ENCODE measurements around the gene SSR1.

Gene SSR1

GRCh38 chr6:7252390-7252789 lies 60.6 kb downstream of the SSR1 start:
- H3K4me1 Mint-ChIP-seq: peaks cover 10% of the 10 kb centered on the region
- no peak overlapping the region for H3K27ac Mint-ChIP-seq
- ATAC-seq (ENCODE audit: low read depth) (no peak), DNase-seq (ENCODE audit: low spot score in 2 of 2) (no peak)
- H3K36me3 Mint-ChIP-seq: peaks cover 15% of the 10 kb centered on the region
- no peaks in the 10 kb centered on the region for H3K27me3 Mint-ChIP-seq
- H3K4me3 Mint-ChIP-seq: no peak overlapping the region
- H3K9me3 Mint-ChIP-seq: no peaks in the 10 kb centered on the region

- peaks cover 15% of the 10 kb centered on the region for H3K36me3 Mint-ChIP-seq
- no peaks in the 10 kb centered on the region for H3K27me3 Mint-ChIP-seq
- ATAC-seq (ENCODE audit: low read depth): no peak
- no peak overlapping the region for H3K27ac Mint-ChIP-seq
- DNase-seq (ENCODE audit: low spot score in 2 of 2): no peak
- H3K4me3 Mint-ChIP-seq: no peak overlapping the region
- H3K4me1 Mint-ChIP-seq: peaks cover 10% of the 10 kb centered on the region
- H3K9me3 Mint-ChIP-seq: no peaks in the 10 kb centered on the region
Measured at GRCh38 chr6:7251646-7252260, 61.2 kb downstream of the SSR1 start.

GRCh38 chr6:7250812-7251211 lies 62.2 kb downstream of the SSR1 start:
- no peak overlapping the region for H3K27ac Mint-ChIP-seq
- H3K27me3 Mint-ChIP-seq: no peaks in the 10 kb centered on the region
- H3K9me3 Mint-ChIP-seq: no peaks in the 10 kb centered on the region
- no peak overlapping the region for H3K4me3 Mint-ChIP-seq
- peaks cover 10% of the 10 kb centered on the region for H3K4me1 Mint-ChIP-seq
- no peak for ATAC-seq (ENCODE audit: low read depth)
- H3K36me3 Mint-ChIP-seq: peaks cover 21% of the 10 kb centered on the region
- no peak for DNase-seq (ENCODE audit: low spot score in 2 of 2)

GRCh38 chr6:7249946-7250643 lies 62.9 kb downstream of the SSR1 start:
- Mint-ChIP-seq H3K9me3 (no peaks in the 10 kb centered on the region), H3K4me1 (peaks cover 10% of the 10 kb centered on the region), H3K36me3 (peaks cover 24% of the 10 kb centered on the region), H3K27me3 (no peaks in the 10 kb centered on the region), H3K4me3 (no peak overlapping the region), H3K27ac (no peak overlapping the region)
- ATAC-seq (ENCODE audit: low read depth) (peak; percentile 53), DNase-seq (ENCODE audit: low spot score in 2 of 2) (no peak)

- ATAC-seq (ENCODE audit: low read depth) (no peak), DNase-seq (ENCODE audit: low spot score in 2 of 2) (no peak)
- Mint-ChIP-seq H3K9me3 (no peaks in the 10 kb centered on the region), H3K36me3 (peaks cover 24% of the 10 kb centered on the region), H3K27me3 (no peaks in the 10 kb centered on the region), H3K27ac (peak overlapping the region; percentile 84), H3K4me1 (peaks cover 10% of the 10 kb centered on the region), H3K4me3 (no peak overlapping the region)
Measured at GRCh38 chr6:7249391-7249790, 63.6 kb downstream of the SSR1 start.

GRCh38 chr6:7247828-7248227 lies 65.2 kb downstream of the SSR1 start:
- H3K4me3 Mint-ChIP-seq: no peak overlapping the region
- H3K27ac Mint-ChIP-seq: no peak overlapping the region
- no peaks in the 10 kb centered on the region for H3K9me3 Mint-ChIP-seq
- H3K4me1 Mint-ChIP-seq: peaks cover 19% of the 10 kb centered on the region
- H3K27me3 Mint-ChIP-seq: no peaks in the 10 kb centered on the region
- DNase-seq (ENCODE audit: low spot score in 2 of 2) (no peak), ATAC-seq (ENCODE audit: low read depth) (no peak)
- H3K36me3 Mint-ChIP-seq: peaks cover 24% of the 10 kb centered on the region

- ATAC-seq (ENCODE audit: low read depth) (no peak), DNase-seq (ENCODE audit: low spot score in 2 of 2) (no peak)
- peaks cover 24% of the 10 kb centered on the region for H3K36me3 Mint-ChIP-seq
- H3K4me3 Mint-ChIP-seq: no peak overlapping the region
- no peaks in the 10 kb centered on the region for H3K9me3 Mint-ChIP-seq
- peaks cover 22% of the 10 kb centered on the region for H3K4me1 Mint-ChIP-seq
- H3K27me3 Mint-ChIP-seq: no peaks in the 10 kb centered on the region
- no peak overlapping the region for H3K27ac Mint-ChIP-seq
Measured at GRCh38 chr6:7247179-7247456, 65.9 kb downstream of the SSR1 start.

- Mint-ChIP-seq H3K4me3 (no peak overlapping the region), H3K9me3 (no peaks in the 10 kb centered on the region), H3K27me3 (no peaks in the 10 kb centered on the region), H3K36me3 (peaks cover 24% of the 10 kb centered on the region), H3K27ac (no peak overlapping the region), H3K4me1 (peaks cover 23% of the 10 kb centered on the region)
- ATAC-seq (ENCODE audit: low read depth) (no peak), DNase-seq (ENCODE audit: low spot score in 2 of 2) (no peak)
Measured at GRCh38 chr6:7246401-7247178, 66.4 kb downstream of the SSR1 start.

- H3K36me3 Mint-ChIP-seq: peaks cover 30% of the 10 kb centered on the region
- H3K27ac Mint-ChIP-seq: no peak overlapping the region
- H3K4me1 Mint-ChIP-seq: peaks cover 25% of the 10 kb centered on the region
- H3K4me3 Mint-ChIP-seq: no peak overlapping the region
- no peaks in the 10 kb centered on the region for H3K9me3 Mint-ChIP-seq
- no peak for ATAC-seq (ENCODE audit: low read depth)
- no peaks in the 10 kb centered on the region for H3K27me3 Mint-ChIP-seq
- DNase-seq (ENCODE audit: low spot score in 2 of 2): no peak
Measured at GRCh38 chr6:7245668-7246393, 67.2 kb downstream of the SSR1 start.

GRCh38 chr6:7243179-7243981 lies 69.6 kb downstream of the SSR1 start:
- peak overlapping the region; percentile 86 for H3K27ac Mint-ChIP-seq
- H3K36me3 Mint-ChIP-seq: peaks cover 22% of the 10 kb centered on the region
- ATAC-seq (ENCODE audit: low read depth) (peak; percentile 43), DNase-seq (ENCODE audit: low spot score in 2 of 2) (peak; percentile 44 to 67)
- H3K4me3 Mint-ChIP-seq: no peak overlapping the region
- H3K4me1 Mint-ChIP-seq: peaks cover 23% of the 10 kb centered on the region
- H3K9me3 Mint-ChIP-seq: no peaks in the 10 kb centered on the region
- no peaks in the 10 kb centered on the region for H3K27me3 Mint-ChIP-seq

GRCh38 chr6:7242835-7243178 lies 70.2 kb downstream of the SSR1 start:
- DNase-seq (ENCODE audit: low spot score in 2 of 2) (no peak), ATAC-seq (ENCODE audit: low read depth) (no peak)
- peak overlapping the region; percentile 86 for H3K27ac Mint-ChIP-seq
- no peak overlapping the region for H3K4me3 Mint-ChIP-seq
- H3K36me3 Mint-ChIP-seq: peaks cover 20% of the 10 kb centered on the region
- H3K9me3 Mint-ChIP-seq: no peaks in the 10 kb centered on the region
- peaks cover 22% of the 10 kb centered on the region for H3K4me1 Mint-ChIP-seq
- no peaks in the 10 kb centered on the region for H3K27me3 Mint-ChIP-seq

- Mint-ChIP-seq H3K4me1 (peaks cover 22% of the 10 kb centered on the region), H3K4me3 (no peak overlapping the region), H3K36me3 (peaks cover 19% of the 10 kb centered on the region), H3K9me3 (no peaks in the 10 kb centered on the region), H3K27ac (peak overlapping the region; percentile 86), H3K27me3 (no peaks in the 10 kb centered on the region)
- DNase-seq (ENCODE audit: low spot score in 2 of 2): no peak
- ATAC-seq (ENCODE audit: low read depth): no peak
Measured at GRCh38 chr6:7241709-7242645, 71.0 kb downstream of the SSR1 start.

GRCh38 chr6:7241160-7241559 lies 71.8 kb downstream of the SSR1 start:
- no peaks in the 10 kb centered on the region for H3K27me3 Mint-ChIP-seq
- peaks cover 14% of the 10 kb centered on the region for H3K36me3 Mint-ChIP-seq
- DNase-seq (ENCODE audit: low spot score in 2 of 2): no peak
- no peak overlapping the region for H3K4me3 Mint-ChIP-seq
- H3K9me3 Mint-ChIP-seq: no peaks in the 10 kb centered on the region
- no peak overlapping the region for H3K27ac Mint-ChIP-seq
- ATAC-seq (ENCODE audit: low read depth): no peak
- peaks cover 26% of the 10 kb centered on the region for H3K4me1 Mint-ChIP-seq

Data from memory B cell (primary cell).